8988T (cell line): Measurements from ENCODE around the gene THBS4.

Experiments
- DNase-seq: peaks from one replicate; pipeline ENCODE4 v3.0.0; 2011

THBS4 gene

DNA sequence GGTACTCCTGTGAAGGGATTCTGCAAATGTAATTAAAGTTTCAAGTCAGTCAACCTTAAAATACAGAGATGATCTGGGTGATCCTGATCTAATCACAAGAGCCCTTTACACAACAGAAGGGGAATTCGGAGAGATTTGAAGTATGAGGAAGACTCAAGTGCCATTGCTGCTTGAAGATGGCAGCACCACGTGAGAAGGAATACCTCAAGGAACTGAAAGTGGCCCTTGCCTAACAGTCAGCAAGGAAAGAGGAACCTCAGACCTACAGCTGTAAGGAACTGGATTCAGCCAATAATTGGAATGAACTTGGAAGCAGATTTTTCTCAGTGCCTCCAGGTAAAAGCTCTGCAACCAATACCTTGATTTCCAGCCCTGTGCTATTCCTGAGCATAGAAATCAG, 87.4 kb downstream of the THBS4 start:
- DNase-seq: no peak

GRCh38 chr5:80124121-80124918, 89.2 kb downstream of the THBS4 start:
- DNase-seq: no peak

DNA sequence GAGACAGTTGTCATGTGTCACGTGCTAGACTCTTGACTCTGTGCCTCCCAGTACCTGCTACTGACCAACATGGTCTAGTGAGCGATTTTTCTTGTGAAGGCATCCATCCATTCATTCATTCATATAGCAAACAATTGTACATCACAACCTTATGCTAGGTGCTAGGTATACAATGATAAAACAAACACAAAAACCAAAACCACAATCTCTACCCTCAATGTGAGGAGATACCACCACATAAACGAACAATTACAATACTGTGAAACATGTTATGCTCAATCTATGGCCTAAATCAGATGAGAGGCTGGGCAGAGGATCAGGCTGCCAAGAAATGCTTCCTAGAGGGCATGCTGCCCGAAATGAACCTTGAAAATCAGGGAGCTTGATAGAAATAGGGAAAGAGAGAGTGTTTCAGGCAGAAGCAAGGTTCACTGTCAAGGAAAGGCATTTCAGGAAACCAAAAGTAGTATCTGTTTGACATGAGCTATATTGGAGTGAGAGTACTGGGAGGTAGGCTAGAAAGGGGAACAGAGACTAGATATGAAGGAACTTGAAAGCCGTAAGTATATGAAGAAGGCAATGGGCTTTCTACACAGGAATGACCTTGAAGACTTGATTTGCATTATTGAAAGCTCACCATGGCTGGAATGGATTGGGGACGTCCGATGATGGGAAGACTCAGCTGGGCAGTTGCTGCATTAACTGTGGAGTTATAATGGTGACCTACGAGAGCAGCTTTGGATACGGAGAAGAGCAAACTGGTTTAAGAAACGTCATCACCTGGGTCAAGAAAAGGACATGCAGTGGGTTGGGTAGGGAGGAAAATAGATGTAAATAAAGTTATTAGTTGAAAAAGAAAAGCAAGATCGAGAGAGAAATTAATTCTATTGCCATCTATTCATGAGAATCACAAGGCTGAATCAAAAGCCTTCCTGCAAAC, 90.1 kb downstream of the THBS4 start:
- DNase-seq: no peak

DNA sequence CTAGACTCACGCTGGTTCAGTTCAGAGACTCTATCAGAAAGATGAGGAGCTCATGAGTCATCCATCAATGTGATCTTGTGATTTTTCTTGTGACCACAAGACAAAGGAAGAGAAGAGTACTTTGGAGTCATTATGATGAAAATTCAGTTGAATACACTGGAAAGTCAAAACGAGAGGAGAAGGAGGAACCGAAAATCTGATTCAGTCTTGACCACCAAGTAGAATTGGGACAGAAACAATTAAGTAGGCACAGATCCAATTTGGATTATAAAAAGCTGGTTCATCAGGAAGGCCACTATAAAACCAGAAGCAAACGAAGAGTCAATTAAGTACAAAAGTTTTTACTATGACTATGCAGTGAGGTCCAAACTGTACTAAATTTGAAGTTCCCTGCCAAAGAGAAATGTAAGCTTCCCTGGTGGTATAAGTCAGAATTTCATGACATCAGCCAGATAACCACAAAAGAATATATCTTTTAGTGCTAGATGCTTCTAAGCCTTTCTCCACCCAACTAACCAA, 90.9 kb downstream of the THBS4 start:
- no peak for DNase-seq

GRCh38 chr5:80127116-80127552, 92.0 kb downstream of the THBS4 start:
- no peak for DNase-seq

- DNase-seq: no peak
Observed at GRCh38 chr5:80128141-80128540, 93.0 kb downstream of the THBS4 start.

DNA sequence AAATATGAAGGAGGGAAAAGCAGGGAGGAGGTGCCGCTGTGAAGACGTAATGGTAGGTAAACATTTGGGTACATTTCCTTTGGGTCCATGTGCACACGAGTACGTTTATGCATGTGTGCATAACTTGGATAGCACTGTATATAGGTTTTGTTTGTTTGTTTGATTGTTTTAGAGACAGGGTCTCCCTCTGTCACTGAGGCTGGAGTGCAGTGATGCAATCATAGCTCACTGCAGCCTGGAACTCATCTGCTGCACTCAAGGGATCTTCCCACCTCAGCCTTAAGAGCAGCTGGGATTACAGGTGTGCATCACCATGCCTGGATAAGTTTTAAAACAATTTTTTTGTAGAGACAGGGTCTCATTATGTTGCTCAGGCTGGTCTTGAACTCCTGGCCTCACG, 94.0 kb downstream of the THBS4 start:
- DNase-seq: no peak
